Stimulated activated CD4-positive, alpha-beta T cell treated with anti-CD3 and anti-CD28 coated beads, Interleukin-1b, Interleukin-23, amount 100 ng/mL, for 48 hours (primary cell): ENCODE measurements around the gene CR1.
"Not testable (repeated sequence)": the region's sequence is repeated elsewhere in the genome, so short reads cannot be mapped to it uniquely, and the experiment has no call there.

Source experiments
- DNase-seq: peaks from one replicate; pipeline ENCODE4 v3.0.0-alpha.2; 2020

CR1 gene

GRCh38 chr1:207646171-207646570 is 150.2 kb downstream of the CR1 start:
- no peak for DNase-seq

- no peak for DNase-seq
Measured at GRCh38 chr1:207646944-207647579, 151.1 kb downstream of the CR1 start.

GRCh38 chr1:207647671-207648333 is 151.8 kb downstream of the CR1 start:
- no peak for DNase-seq

GRCh38 chr1:207648334-207649209 is 152.6 kb downstream of the CR1 start:
- no peak for DNase-seq

GRCh38 chr1:207649210-207649753 is 153.3 kb downstream of the CR1 start:
- no peak for DNase-seq

- no peak for DNase-seq
Measured at GRCh38 chr1:207649865-207650580, 154.1 kb downstream of the CR1 start.

- no peak for DNase-seq
Measured at GRCh38 chr1:207651583-207651982, 155.6 kb downstream of the CR1 start.

- no peak for DNase-seq
Measured at GRCh38 chr1:207654320-207654719, 158.4 kb downstream of the CR1 start.

GRCh38 chr1:207658408-207658807 is 162.5 kb downstream of the CR1 start:
- no peak for DNase-seq

GRCh38 chr1:207658904-207659485 is 163.0 kb downstream of the CR1 start:
- no peak for DNase-seq

GRCh38 chr1:207659545-207660153 is 163.7 kb downstream of the CR1 start:
- DNase-seq, result no peak

- DNase-seq, result not testable (repeated sequence)
Measured at GRCh38 chr1:207661420-207661819, 165.5 kb downstream of the CR1 start.

- DNase-seq, result no peak
Measured at GRCh38 chr1:207666342-207666741, 170.4 kb downstream of the CR1 start.

- no peak for DNase-seq
Measured at GRCh38 chr1:207669528-207670009, 173.6 kb downstream of the CR1 start.

- DNase-seq, result no peak
Measured at GRCh38 chr1:207670192-207670591, 174.2 kb downstream of the CR1 start.

- no peak for DNase-seq
Measured at GRCh38 chr1:207670997-207671396, 175.0 kb downstream of the CR1 start.

- peak; percentile 13 for DNase-seq
Measured at GRCh38 chr1:207672522-207673130, 176.7 kb downstream of the CR1 start.

- no peak for DNase-seq
Measured at GRCh38 chr1:207673399-207673798, 177.4 kb downstream of the CR1 start.

- no peak for DNase-seq
Measured at GRCh38 chr1:207676153-207676552, 180.2 kb downstream of the CR1 start.

- not testable (repeated sequence) for DNase-seq
Measured at GRCh38 chr1:207680590-207681388, 184.8 kb downstream of the CR1 start.
